Skin of body (tissue), 2 donors: ENCODE results near the gene OR2V2. TPM values are rescaled to one million over a fixed set of nuclear protein-coding genes. Genes with fewer than 3 reads are reported as not detected.
"Not testable (repeated sequence)": the region's sequence is repeated elsewhere in the genome, so short reads cannot be mapped to it uniquely, and the experiment has no call there.

Experiments
- DNase-seq: peaks from one replicate; lab custom pipeline; 2025; lab: John Stamatoyannopoulos, UW
- total RNA-seq: library from RNA; depleted of rRNA; stranded (reverse); fragments of >200 nt; gene quantifications from one replicate; pipeline ENCODE4 v1.2.3, GENCODE V29; 2014

Gene OR2V2
- total RNA-seq, 1 donor from 2014 or later, result under 0.01 TPM

DNA sequence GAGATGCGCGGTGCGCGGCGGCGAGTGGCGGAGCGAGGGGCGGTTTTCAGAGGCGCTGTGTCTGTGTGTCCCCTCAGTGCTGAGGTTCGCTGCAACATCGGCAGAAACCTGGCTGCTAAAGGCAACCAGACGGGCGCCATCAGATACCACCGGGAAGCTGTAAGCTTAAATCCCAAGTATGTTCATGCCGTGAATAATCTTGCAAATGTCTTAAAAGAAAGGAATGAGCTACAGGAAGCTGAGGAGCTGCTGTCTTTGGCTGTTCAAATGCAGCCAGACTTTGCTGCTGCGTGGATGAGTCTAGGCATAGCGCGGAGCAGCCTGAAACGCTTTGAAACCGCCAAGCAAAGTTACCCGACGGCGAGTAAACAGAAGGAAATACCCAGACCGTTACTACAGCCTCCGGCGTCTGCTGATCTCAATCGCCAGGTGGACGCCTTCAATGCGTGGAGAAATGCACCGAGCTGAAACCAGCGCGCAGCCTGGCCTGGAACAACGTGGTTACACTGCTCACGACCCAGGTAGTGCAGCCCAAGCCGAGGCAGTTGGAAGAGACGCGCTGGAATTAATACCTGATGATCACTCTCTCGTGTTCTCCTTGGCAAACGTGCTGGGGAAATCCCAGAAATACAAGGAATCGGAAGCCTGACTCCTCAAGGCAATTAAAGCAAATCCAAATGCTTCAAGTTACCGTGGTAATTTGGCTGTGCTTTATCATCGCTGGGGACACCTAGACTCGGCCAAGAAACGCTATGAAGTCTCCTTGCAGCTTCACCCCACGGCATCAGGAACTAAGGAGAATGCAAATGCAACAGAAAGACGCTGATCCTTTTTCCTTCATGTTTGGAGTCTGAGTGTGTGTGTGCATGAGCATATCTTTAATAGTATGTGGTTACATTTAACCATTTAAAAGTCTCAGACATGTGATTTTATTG lies 32.3 kb upstream of the OR2V2 start:
- no peak for DNase-seq

GRCh38 chr5:181118369-181118768 lies 29.0 kb upstream of the OR2V2 start:
- DNase-seq, result no peak

DNA sequence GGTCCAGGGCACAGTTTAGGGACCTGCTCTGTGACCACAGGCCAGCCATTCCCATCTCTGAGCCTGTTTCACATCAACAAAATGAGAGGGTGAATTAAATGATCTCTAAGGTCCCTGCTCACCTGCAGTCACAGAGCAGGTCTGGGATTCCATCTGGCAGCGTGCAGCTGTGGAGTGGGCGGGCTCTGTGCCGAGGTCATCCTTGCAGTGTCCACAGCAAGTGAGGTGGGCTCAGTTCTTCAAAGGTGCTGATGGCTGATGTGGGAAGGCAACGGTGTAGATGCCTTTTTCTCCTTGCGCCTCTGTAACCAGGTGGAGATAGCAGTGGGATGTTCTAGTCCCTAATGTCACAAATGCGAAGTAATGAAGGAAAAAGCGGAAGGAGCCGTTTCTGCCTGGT lies 28.3 kb upstream of the OR2V2 start:
- DNase-seq, result no peak

DNA sequence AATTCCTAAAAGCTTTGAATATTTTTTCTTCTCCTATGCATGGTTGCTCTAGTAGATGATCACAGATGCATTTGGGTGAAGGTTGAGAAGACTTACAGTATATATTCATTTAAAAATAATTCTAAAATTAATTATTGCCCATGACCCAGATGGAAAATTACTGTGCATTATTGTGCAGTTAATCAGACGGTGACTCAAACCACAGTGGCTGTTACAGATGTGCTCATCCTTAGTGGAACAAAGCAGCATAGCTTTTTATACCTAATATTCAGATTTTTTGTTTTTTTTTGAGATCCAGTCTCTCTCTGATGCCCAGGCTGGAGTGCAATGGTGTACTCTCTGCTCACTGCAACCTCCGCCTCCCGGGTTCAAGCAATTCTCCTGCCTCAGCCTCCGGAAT lies 27.1 kb upstream of the OR2V2 start:
- no peak for DNase-seq

DNA sequence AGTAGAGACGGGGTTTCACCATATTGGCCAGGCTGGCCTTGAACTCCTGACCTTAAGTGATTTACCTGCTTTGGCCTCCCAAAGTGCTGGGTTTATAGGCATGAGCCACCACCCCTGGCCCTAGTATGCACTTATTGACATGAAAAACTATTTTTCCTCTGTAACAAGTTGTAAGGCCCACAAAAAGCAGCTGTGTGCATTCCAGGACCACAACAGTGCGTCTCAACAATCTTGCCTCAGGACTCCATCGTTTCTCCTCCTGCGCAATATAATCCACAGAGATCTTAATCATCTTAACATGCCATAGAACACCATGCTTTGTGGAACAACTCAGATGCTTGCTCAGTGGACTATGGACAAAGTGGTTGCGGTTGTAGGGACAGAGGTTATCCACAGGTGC lies 26.6 kb upstream of the OR2V2 start:
- DNase-seq, result no peak

DNA sequence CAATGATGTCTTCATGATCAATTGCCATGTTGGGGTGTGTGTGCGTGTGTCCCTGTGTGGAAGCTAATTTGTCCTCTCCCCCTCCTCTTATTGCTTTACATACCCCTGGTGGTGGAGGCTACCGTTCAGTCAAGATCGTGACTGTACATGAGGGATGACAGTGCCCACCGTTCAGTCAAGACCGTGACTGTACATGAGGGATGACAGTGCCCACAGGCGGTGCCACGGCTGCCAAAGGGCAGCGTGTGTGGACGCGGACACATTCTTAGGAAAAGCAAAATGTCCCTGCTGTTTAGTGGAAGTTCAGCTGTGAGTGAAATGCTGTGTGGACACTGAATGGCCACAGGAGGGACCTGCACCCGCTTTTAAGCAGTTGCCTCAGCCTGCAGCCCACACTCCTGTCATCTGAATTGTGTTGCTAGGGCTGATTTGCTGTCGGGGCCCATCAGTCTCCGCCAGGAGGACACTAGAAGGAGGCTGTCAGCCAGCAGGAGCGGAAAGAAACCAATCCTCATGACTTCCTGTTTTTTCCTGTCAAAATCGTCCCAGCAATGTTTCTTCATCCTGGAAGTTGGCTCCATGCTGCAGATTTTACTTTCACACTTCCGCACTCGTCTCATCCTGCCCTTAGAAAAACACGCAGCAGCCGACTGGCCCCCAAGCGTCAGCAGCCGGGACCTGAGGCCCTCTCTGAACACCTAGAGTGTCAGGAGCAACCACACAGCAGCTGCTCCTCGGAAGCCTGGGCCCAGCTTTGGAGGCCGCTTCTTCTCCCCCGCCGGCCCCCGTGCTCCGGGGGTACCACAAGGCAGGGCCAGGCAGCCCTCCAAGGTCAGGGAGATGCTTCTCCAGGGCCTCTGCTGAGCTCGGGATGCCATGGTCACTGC lies 25.5 kb upstream of the OR2V2 start:
- DNase-seq, result no peak

DNA sequence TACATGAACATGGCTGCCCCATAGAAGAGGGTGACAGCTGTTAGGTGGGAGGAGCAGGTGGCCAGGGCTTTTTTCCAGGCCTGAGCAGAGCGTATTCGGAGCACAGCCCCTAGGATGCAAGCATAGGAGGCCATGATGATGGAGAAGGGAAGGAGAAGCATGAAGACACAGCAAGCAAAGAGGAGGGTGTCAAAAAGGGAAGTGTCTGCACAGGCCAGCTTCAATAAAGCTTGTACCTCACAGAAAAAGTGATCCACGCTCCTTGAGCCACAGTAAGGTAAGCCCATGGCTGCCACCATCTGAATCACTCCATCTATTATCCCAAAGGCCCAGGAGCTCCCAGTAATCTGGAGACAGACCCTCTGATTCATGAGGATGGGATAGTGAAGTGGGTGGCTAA lies 22.9 kb upstream of the OR2V2 start:
- no peak for DNase-seq

DNA sequence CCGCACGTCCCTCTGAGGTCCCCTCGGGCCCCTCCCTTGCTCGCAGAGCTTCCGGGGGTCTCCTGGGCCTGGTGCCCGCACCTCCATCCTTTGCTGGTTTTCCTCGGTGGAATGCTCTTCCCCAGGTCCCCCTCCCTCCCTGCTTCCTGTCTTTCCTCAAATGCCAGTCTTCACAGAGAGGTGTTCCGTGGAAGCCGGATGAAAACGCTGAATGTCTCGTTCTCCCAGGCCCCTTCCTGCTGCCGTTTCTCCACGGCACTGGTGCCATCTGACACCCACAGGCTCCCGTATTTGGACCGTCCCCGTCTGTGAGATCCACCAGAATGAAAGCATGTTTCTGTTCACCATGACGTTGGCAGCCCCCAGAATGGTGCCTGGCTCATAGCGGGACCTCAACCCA lies 20.5 kb upstream of the OR2V2 start:
- DNase-seq, result no peak

DNA sequence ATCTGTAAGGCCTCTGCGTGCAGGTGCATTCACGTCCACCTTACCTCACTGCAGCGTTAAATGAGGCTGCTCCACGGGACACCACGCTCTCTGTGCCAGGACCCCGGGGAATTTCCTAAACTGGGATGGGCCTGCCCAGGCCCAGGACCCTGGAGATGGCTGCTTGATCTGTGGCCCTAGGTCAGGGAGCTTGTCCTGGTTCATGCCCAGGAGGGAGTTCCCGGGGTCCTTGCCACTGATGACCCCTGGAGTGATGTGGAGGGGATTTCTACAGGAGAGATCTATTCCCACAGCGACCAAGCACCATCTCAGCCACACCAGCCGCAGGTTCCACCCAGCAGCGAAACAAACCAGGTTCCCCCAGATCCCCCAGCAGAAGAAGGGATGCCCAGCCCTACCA lies 19.9 kb upstream of the OR2V2 start:
- no peak for DNase-seq

DNA sequence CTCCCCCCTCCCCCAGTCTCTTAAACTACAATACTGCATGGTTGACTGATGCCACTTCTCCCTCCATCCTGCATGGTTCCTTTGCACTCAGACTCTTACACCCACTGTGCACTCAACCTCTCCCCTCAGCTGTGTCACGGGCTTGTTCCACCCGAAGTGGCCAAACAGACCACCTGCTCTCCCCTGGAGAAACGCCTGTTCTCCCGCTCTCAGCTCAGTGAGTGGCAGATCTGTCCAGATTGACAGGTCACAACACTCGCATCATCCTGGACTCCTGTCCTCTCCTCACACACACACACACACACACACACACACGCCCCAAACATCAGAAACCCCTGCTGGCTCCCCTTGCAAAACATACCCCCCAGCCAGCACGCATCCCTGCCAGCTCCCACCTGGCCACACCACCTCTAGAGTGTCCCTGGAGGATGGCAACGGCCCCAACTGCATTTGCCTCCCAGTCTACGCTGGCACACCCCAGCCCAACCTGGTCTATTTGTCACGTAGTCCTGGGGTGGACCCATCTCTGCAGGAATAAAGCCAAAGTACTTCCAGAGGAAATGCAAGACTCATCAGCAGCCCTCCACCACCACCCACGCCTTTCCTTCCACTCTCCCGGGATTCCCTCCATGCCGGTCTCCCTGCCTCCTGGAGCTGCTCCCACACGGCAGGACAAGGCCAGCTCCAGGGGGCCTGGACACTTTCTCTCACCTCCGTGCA lies 19.3 kb upstream of the OR2V2 start:
- no peak for DNase-seq

GRCh38 chr5:181129601-181130000 lies 17.8 kb upstream of the OR2V2 start:
- no peak for DNase-seq

DNA sequence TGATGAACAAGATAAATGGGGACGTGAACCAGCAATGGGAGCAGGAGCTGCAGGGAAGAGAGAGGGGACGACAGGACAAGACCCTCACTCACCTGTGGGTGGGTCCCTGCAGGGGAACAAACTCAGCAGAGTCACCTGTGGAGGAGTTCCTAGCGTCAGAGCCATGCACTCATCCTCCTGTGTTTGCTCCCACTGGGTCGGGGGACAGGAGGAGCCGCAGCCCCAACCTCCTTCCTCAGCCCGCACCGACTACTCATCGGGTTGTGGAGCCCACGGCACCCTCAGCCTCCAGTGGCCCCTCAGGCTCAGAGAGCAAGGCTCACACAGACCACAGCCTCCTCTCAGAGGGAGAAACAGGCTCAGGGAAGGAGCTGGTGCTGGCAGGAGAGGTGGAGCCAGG lies 17.3 kb upstream of the OR2V2 start:
- not testable (repeated sequence) for DNase-seq

DNA sequence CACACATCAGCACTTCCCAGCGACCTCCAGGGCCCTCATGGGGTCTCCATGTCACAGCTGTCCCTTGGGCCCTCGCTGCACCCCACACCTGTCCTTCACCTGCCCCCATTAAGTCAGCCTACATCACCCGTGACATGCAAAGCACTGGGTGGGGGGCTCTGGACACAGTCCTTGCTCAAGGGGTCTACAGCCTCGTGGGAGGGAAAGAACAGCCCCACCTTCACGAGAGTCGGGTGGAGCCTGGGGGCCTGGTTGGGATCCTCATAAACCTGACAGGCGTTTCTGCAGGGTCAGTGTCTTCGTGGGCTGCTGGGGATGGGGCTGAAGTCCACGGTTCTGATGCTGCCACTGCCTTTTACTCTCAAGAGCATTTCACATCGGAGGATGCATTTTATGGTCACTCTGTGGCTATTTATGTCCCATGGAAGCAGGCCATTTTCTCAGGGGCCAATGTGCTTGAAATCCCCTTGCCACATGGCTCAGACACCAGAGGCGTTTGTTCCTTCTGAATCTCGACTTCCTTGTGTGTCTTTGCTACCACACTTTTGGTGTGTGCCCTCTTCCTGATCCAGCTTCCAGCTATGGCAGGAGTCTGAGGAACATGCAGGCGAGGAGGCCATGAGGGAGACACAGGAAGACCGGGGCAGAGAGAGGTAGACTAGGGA lies 16.4 kb upstream of the OR2V2 start, which contains the start of gene OR2V1:
Gene OR2V1 (minus strand): TSS at position 338 of the 665 bp plus-strand sequence. CDS start 5,865 bp downstream, outside the sequence.
- DNase-seq, result no peak

- DNase-seq, result no peak
These were observed 15.9 kb upstream of the OR2V2 start for GRCh38 chr5:181131514-181131913.

DNA sequence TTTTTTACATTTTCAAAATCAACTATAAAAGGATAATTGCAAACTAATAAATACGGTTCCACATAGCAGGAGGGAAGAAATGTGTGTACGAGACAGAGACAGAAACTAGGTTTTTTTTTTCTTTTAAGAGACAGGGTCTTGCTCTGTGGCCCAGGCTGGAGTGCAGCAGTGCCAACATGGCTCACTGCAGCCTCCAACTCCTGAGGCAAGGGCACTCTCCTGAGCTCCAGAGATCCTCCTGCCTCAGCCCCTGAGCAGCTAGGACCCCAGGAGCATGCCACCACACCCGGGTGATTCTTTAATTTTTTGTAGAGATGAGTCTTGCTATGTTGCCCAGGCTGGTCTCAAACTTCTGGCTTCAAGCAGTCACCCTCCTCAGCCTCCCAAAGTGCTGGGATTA lies 14.3 kb upstream of the OR2V2 start:
- no peak for DNase-seq

GRCh38 chr5:181133610-181134231 lies 13.7 kb upstream of the OR2V2 start:
- DNase-seq, result no peak

DNA sequence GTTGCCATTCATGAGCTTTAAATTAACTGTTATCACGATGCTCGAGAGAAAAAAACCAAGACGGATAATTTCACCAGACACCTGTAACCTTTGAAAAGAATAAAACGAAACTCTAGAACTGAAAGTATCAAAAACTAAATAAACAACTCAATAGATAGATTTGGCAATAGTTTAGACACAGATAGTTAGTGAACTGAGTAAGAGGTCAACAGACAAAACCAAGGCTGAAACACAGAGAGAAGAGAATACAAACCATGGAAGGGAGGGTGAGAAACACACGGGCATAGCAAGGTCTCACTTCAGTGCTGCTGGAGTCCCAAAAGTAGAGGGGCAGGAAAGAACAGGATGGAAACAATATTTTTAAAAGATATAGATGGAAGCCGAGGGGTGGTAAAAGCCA lies 13.1 kb upstream of the OR2V2 start:
- no peak for DNase-seq

GRCh38 chr5:181136361-181136955 lies 10.9 kb upstream of the OR2V2 start:
- DNase-seq, result no peak

- DNase-seq, result no peak
These were observed 9.1 kb upstream of the OR2V2 start for GRCh38 chr5:181138258-181138657.

DNA sequence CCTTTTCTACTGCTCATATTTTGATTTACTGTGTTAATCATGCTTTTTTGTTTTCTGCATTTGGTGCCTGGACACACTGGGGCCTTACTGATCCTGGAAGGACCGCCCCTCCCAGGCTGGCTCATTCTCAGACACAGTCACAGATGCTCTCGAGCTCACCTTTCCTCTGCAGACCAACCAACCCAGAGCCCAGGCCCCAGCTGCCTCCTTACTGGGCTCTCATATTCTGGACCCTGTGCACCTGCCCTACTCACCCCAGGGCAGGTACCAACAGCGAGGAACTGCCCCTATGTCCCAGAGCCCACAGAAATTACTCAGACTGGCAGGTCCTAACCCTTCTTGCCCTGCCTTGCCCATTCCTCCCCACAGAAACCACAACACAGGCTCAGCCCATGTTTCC lies 6.6 kb upstream of the OR2V2 start:
- no peak for DNase-seq
